Lower leg skin (tissue), 3 donors: Measurements from ENCODE around the gene SFI1.

Experiments
- CTCF ChIP-seq, 3 donors: fragments of 450-650 bp; IDR thresholded peaks; one replicate each; pipeline ENCODE4 v1.5.1; 2016; ENCODE audit warnings: antibody characterized with exemption in 3 of 3, mild to moderate bottlenecking in 3 of 3, moderate library complexity in 2 of 3
- POLR2A ChIP-seq, 2 donors: fragments of 450-650 bp; IDR thresholded peaks; one replicate each; pipeline ENCODE4 v1.6.1; 2016 to 2017; ENCODE audit warnings: antibody characterized with exemption in 2 of 2, mild to moderate bottlenecking in 1 of 2, moderate library complexity in 1 of 2

- TF ChIP-seq CTCF (IDR thresholded peaks at IDR 0.05): no peak
- no peak for TF ChIP-seq POLR2A (IDR thresholded peaks at IDR 0.05)
These were observed 122.3 kb downstream of the SFI1 start for GRCh38 chr22:31618471-31619176.
